HG03064 (cell line): ENCODE data around the gene EHD4.

Source experiments
- ATAC-seq: cut with Tn5 transposase; IDR thresholded peaks from one replicate; pipeline ENCODE4 v1.9.1; 2021; ENCODE audit warnings: low read depth; ENCODE audit not compliant: unreplicated experiment

Gene EHD4

GRCh38 chr15:41884458-41884857 lies 87.9 kb downstream of the EHD4 start:
- no peak for ATAC-seq

- ATAC-seq = no peak
These were observed 88.9 kb downstream of the EHD4 start for GRCh38 chr15:41883484-41883825.

- ATAC-seq = no peak
These were observed 89.5 kb downstream of the EHD4 start for GRCh38 chr15:41882689-41883483.

- ATAC-seq = no peak
These were observed 90.3 kb downstream of the EHD4 start for GRCh38 chr15:41881920-41882688.

GRCh38 chr15:41881550-41881919 lies 90.8 kb downstream of the EHD4 start:
- no peak for ATAC-seq

- ATAC-seq = no peak
These were observed 91.3 kb downstream of the EHD4 start for GRCh38 chr15:41881086-41881485.

- ATAC-seq = no peak
These were observed 92.0 kb downstream of the EHD4 start for GRCh38 chr15:41880156-41880877.

GRCh38 chr15:41879321-41879845 lies 93.0 kb downstream of the EHD4 start:
- no peak for ATAC-seq

GRCh38 chr15:41878355-41878699 lies 94.0 kb downstream of the EHD4 start:
- no peak for ATAC-seq

GRCh38 chr15:41877631-41878354 lies 94.6 kb downstream of the EHD4 start:
- no peak for ATAC-seq

GRCh38 chr15:41876689-41877088 lies 95.7 kb downstream of the EHD4 start:
- no peak for ATAC-seq

- ATAC-seq = no peak
These were observed 96.3 kb downstream of the EHD4 start for GRCh38 chr15:41876007-41876406.

GRCh38 chr15:41874736-41875135 lies 97.6 kb downstream of the EHD4 start:
- no peak for ATAC-seq

GRCh38 chr15:41873711-41874110 lies 98.6 kb downstream of the EHD4 start:
- ATAC-seq = no peak

GRCh38 chr15:41872166-41872747 lies 100.1 kb downstream of the EHD4 start:
- ATAC-seq = no peak

GRCh38 chr15:41871175-41871905 lies 101.0 kb downstream of the EHD4 start:
- no peak for ATAC-seq

- no peak for ATAC-seq
These were observed 101.7 kb downstream of the EHD4 start for GRCh38 chr15:41870689-41871081.

- ATAC-seq = no peak
These were observed 102.3 kb downstream of the EHD4 start for GRCh38 chr15:41869770-41870688.

- no peak for ATAC-seq
These were observed 104.0 kb downstream of the EHD4 start for GRCh38 chr15:41868321-41868720.
